Epidermal melanocyte (primary cell): ENCODE measurements around the gene CECR2.

Experiments used
- DNase-seq: peaks from one replicate; pipeline ENCODE4 v3.0.0; 2011; ENCODE audit warnings: low spot score; ENCODE audit not compliant: insufficient read length

Gene CECR2

GRCh38 chr22:17368144-17368543, 1.1 kb upstream of the CECR2 start:
- DNase-seq, result no peak

- no peak for DNase-seq
Observed at GRCh38 chr22:17368554-17369438, 464 bp upstream of the CECR2 start.

GRCh38 chr22:17370026-17370765, 936 bp downstream of the CECR2 start:
- no peak for DNase-seq

GRCh38 chr22:17370766-17371432, 1.6 kb downstream of the CECR2 start:
- DNase-seq, result no peak

GRCh38 chr22:17371448-17371847, 2.2 kb downstream of the CECR2 start:
- no peak for DNase-seq

- DNase-seq, result no peak
Observed at GRCh38 chr22:17373855-17374254, 4.6 kb downstream of the CECR2 start.

- DNase-seq, result no peak
Observed at GRCh38 chr22:17375914-17376614, 6.8 kb downstream of the CECR2 start.

GRCh38 chr22:17376950-17377349, 7.7 kb downstream of the CECR2 start:
- no peak for DNase-seq

GRCh38 chr22:17379944-17380343, 10.7 kb downstream of the CECR2 start:
- no peak for DNase-seq

GRCh38 chr22:17380359-17381087, 11.3 kb downstream of the CECR2 start:
- DNase-seq, result no peak

GRCh38 chr22:17381192-17381913, 12.1 kb downstream of the CECR2 start:
- DNase-seq, result no peak

GRCh38 chr22:17384612-17385330, 15.5 kb downstream of the CECR2 start:
- DNase-seq, result no peak

GRCh38 chr22:17387356-17387755, 18.1 kb downstream of the CECR2 start:
- DNase-seq, result no peak

GRCh38 chr22:17388235-17388634, 19.0 kb downstream of the CECR2 start:
- DNase-seq, result no peak

- no peak for DNase-seq
Observed at GRCh38 chr22:17390087-17390486, 20.8 kb downstream of the CECR2 start.

GRCh38 chr22:17396516-17396915, 27.3 kb downstream of the CECR2 start:
- DNase-seq, result no peak

- DNase-seq, result no peak
Observed at GRCh38 chr22:17397756-17398547, 28.7 kb downstream of the CECR2 start.

GRCh38 chr22:17400305-17400704, 31.0 kb downstream of the CECR2 start:
- DNase-seq, result no peak

GRCh38 chr22:17401728-17402127, 32.5 kb downstream of the CECR2 start:
- DNase-seq, result no peak
